Stimulated activated naive CD8-positive, alpha-beta T cell treated with anti-CD3 and anti-CD28 coated beads, Interleukin-15, Interleukin-2, amounts not matched to agents 100 ng/mL and 50 ng/mL, for 24 hours (primary cell): ENCODE measurements around the gene RGS12.
A peak's percentile ranks its signal among the peaks of the same experiment; 100 is the strongest.
"Not testable (repeated sequence)": the region's sequence is repeated elsewhere in the genome, so short reads cannot be mapped to it uniquely, and the experiment has no call there.

ENCODE experiments used
- H3K27ac Mint-ChIP-seq: one replicate; pipeline ENCODE4 v1.8.0; 2021; ENCODE audit warnings: mild to moderate bottlenecking, mixed read lengths
- H3K27me3 Mint-ChIP-seq: one replicate; pipeline ENCODE4 v1.8.0; 2021; ENCODE audit warnings: mixed read lengths
- H3K36me3 Mint-ChIP-seq: one replicate; pipeline ENCODE4 v1.8.0; 2021; ENCODE audit warnings: low read depth, mixed read lengths
- H3K4me1 Mint-ChIP-seq: one replicate; pipeline ENCODE4 v1.8.0; 2021; ENCODE audit warnings: low read depth, mixed read lengths
- H3K4me3 Mint-ChIP-seq: one replicate; pipeline ENCODE4 v1.8.0; 2021; ENCODE audit warnings: mild to moderate bottlenecking, mixed read lengths
- H3K9me3 Mint-ChIP-seq: one replicate; pipeline ENCODE4 v1.8.0; 2021; ENCODE audit warnings: mixed read lengths

The RGS12 gene

DNA sequence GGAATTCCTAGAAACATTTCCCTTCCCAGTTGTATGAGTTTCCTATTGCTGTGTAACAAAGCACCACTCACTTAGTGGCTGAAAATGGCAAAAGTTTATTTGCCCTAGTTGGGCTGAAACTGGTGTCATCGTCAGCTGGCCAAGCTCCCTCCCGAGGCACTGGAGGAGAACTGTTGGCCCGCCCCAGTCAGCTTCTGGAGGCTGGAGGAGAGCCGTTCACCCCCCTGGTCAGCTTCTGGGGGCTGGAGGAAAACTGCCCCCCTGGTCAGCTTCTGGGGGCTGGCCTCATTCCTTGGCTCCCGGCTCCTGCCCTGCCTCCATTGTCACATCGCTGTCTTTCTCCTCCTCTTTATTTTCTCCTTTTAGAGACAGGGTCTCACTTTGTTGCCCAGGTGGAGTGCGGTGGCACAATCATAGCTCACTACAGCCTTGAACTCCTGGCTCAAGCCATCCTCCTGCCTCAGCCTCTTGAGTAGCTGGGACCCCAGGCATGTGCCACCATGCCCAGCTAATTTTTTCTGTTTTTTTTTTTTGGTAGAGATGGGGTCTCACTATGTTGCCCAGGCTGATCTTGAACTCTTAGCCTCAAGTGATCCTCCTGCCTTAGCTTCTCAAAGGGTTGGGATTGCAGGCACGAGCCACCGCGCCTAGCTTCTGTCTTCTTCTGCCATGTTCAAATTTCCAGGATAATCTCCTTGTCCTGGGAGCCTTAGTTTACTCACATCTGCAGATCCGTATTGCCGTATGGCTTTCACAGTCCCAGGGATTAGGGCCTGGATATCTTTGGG, 3.2 kb downstream of the RGS12 start:
- Mint-ChIP-seq H3K36me3 (no peaks in the 10 kb centered on the region), H3K27me3 (peaks cover 21% of the 10 kb centered on the region), H3K4me3 (no peak overlapping the region), H3K9me3 (no peaks in the 10 kb centered on the region), H3K27ac (no peak overlapping the region), H3K4me1 (peaks cover 14% of the 10 kb centered on the region)

GRCh38 chr4:3296651-3297050, 3.8 kb downstream of the RGS12 start:
- Mint-ChIP-seq H3K36me3 (no peaks in the 10 kb centered on the region), H3K27me3 (peaks cover 19% of the 10 kb centered on the region), H3K27ac (no peak overlapping the region), H3K4me1 (peaks cover 16% of the 10 kb centered on the region), H3K4me3 (no peak overlapping the region), H3K9me3 (no peaks in the 10 kb centered on the region)

- Mint-ChIP-seq H3K27me3 (peaks cover 16% of the 10 kb centered on the region), H3K4me1 (peaks cover 18% of the 10 kb centered on the region)
Measured at GRCh38 chr4:3297066-3297859, 4.4 kb downstream of the RGS12 start.

GRCh38 chr4:3299122-3299975, 6.5 kb downstream of the RGS12 start:
- H3K27ac Mint-ChIP-seq = no peak overlapping the region
- H3K36me3 Mint-ChIP-seq = no peaks in the 10 kb centered on the region
- H3K9me3 Mint-ChIP-seq = no peaks in the 10 kb centered on the region
- no peak overlapping the region for H3K4me3 Mint-ChIP-seq
- H3K4me1 Mint-ChIP-seq = peaks cover 34% of the 10 kb centered on the region
- H3K27me3 Mint-ChIP-seq = peaks cover 23% of the 10 kb centered on the region

More at GRCh38 chr4:3297066-3297859, 4.4 kb downstream of the RGS12 start:
- no peak overlapping the region for H3K4me3 Mint-ChIP-seq
- no peak overlapping the region for H3K27ac Mint-ChIP-seq
- H3K36me3 Mint-ChIP-seq = no peaks in the 10 kb centered on the region
- no peaks in the 10 kb centered on the region for H3K9me3 Mint-ChIP-seq

DNA sequence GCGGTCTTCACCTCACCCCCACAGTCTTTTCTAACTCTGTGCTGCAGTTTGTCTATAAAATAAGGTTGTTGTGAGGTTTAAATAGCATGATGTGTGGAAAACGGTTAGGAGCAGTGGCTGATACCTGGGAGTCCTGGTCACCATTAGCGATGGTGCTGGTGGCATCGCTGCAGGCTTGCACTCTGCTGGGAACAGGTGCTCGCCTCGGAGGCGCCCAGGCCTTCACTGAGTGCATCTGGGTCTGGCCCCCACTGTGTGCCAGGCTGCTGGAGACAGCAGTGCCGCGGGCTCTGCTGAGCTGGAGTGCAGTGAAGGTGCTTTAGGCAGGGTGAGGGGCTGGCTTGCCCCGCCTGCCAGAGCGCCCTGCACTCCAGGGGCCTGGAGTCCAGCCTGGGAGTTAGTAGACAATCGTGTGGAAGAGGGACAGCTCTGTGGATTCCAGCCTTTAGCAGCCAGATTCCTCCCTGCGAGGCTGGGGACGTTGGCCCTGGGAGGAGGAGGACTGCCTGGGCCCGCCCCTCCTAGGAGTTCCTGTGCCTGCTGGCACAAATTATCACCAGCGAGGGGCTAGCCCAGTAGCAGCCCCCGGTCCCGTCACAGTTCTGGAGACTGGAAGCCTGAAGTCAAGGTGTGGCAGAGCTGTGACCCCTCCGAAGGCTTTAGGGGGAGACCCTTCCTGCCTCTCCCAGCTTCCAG, 7.3 kb downstream of the RGS12 start:
- H3K4me1 Mint-ChIP-seq = peaks cover 42% of the 10 kb centered on the region
- no peak overlapping the region for H3K27ac Mint-ChIP-seq
- no peak overlapping the region for H3K4me3 Mint-ChIP-seq
- H3K9me3 Mint-ChIP-seq = no peaks in the 10 kb centered on the region
- H3K27me3 Mint-ChIP-seq = peaks cover 23% of the 10 kb centered on the region
- no peaks in the 10 kb centered on the region for H3K36me3 Mint-ChIP-seq

- not testable (repeated sequence) for H3K9me3 Mint-ChIP-seq, H3K36me3 Mint-ChIP-seq, H3K27ac Mint-ChIP-seq, H3K4me3 Mint-ChIP-seq
- Mint-ChIP-seq H3K4me1 (peaks cover 50% of the 10 kb centered on the region), H3K27me3 (peaks cover 21% of the 10 kb centered on the region)
Measured at GRCh38 chr4:3300882-3301281, 8.1 kb downstream of the RGS12 start.

DNA sequence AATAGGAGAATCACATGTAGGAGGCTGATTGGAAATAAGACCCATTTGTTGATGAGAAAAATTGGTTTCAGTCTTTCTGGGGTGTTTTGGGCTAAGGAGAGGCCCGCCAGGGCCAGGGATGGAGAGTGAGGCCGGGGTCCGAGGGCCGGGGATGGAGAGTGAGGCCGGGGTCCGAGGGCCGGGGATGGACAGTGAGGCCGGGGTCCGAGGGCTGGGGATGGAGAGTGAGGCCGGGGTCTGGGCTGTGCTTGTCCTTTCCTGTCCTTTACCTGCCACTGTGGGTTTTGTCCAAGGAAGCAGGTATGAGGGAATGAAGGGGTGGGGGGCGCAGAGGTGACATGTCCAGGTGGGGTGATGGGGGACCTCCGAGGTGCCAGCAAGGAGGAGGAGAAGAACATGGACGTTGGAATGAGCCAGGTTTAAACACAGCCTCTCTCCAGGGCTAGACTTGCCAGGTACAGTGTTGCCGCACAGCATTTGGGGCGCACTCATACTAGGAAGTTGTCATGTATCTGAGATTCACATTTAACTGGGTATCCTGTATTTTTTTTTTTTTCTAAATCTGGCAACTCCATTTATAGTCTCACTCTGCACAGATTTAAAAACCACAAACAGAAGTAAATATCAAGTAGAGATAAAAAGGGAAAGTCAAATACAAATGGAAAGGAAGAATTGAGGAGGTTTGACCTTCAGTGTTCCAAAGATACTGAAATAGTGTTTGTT, 8.8 kb downstream of the RGS12 start:
- Mint-ChIP-seq H3K27me3 (peaks cover 15% of the 10 kb centered on the region), H3K27ac (peak overlapping the region; percentile 32), H3K4me1 (peaks cover 53% of the 10 kb centered on the region), H3K9me3 (no peaks in the 10 kb centered on the region), H3K36me3 (no peaks in the 10 kb centered on the region), H3K4me3 (peak overlapping the region; percentile 79)

DNA sequence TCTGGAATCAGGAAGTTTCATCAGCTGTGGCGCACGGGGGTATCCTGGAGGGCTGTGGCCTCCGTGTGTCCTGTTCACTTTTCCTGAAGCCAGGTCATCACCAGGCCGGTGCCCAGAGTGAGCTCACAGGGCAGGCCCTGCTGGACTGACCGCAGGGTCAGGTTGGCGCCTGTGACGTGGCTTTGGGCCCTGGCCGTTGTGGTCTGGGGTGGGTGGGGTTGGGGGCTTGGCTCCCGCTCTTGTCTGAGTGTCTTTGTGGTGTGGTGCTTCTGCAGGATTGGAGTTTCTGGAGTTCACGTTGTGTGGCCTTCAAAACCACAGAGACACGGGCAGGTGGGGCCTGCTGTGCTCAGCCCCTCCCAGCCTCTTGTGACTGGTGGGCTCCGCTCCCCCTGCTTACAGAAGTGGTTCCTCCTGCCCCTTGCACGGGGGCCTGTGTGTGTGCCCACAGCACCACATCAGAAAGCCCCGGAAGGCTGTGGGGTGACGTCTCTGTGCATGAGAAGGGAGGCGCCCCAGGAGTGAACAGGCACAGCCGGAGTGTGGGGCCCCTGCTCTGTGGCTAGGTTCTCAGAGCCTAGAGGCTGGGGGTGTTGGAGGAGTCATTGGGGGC, 9.5 kb downstream of the RGS12 start:
- Mint-ChIP-seq H3K36me3 (no peaks in the 10 kb centered on the region), H3K4me1 (peaks cover 53% of the 10 kb centered on the region), H3K27ac (peak overlapping the region; percentile 75), H3K9me3 (no peaks in the 10 kb centered on the region), H3K27me3 (peaks cover 12% of the 10 kb centered on the region), H3K4me3 (peak overlapping the region; percentile 79)

DNA sequence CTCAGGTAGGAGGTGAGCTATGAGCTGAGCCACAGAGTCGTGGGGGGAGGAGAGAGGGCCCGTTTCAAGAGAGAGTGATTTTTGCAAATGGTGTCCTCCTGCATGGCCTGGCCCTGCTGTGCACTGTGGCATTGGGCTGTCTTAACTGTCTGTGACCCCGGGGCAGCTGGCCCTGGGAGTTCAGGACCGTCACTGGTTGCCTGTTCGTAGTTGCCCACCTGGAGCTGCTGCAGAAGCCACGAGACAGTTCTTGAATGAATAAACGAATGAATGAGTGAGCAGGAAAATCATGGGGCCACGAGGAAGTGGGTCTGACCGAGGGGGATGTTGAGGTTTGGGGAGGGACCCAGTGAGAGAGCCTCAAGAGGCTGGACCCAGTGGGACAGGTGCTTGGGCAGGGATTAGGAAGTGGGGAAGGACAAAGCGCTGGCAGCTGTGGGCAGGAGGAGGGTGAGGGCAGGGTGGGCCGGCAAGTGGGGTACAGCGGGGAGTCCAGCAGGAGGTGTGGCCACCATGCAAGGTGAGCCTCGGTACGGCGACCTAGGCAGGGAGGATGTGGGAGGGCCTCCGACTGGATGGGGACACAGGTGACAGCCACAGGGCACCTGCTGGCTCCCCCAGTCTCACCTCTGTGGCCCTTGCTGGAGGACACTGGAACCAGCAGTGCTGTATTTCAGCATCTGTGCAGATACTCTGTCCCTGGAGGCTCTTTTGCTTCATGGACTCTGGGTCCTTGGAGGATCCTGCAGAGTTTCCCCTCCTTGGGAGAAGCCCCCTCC, 10.2 kb downstream of the RGS12 start:
- H3K27me3 Mint-ChIP-seq = peaks cover 12% of the 10 kb centered on the region

GRCh38 chr4:3303565-3303824, 10.7 kb downstream of the RGS12 start:
- H3K27me3 Mint-ChIP-seq = peaks cover 12% of the 10 kb centered on the region
- H3K36me3 Mint-ChIP-seq = no peaks in the 10 kb centered on the region
- H3K4me3 Mint-ChIP-seq = no peak overlapping the region
- H3K9me3 Mint-ChIP-seq = no peaks in the 10 kb centered on the region
- H3K4me1 Mint-ChIP-seq = peaks cover 53% of the 10 kb centered on the region
- no peak overlapping the region for H3K27ac Mint-ChIP-seq

More for the DNA sequence above, 10.2 kb downstream of the RGS12 start:
- peaks cover 53% of the 10 kb centered on the region for H3K4me1 Mint-ChIP-seq
- H3K36me3 Mint-ChIP-seq = no peaks in the 10 kb centered on the region
- H3K4me3 Mint-ChIP-seq = peak overlapping the region; percentile 79
- peak overlapping the region; percentile 75 for H3K27ac Mint-ChIP-seq
- H3K9me3 Mint-ChIP-seq = no peaks in the 10 kb centered on the region

DNA sequence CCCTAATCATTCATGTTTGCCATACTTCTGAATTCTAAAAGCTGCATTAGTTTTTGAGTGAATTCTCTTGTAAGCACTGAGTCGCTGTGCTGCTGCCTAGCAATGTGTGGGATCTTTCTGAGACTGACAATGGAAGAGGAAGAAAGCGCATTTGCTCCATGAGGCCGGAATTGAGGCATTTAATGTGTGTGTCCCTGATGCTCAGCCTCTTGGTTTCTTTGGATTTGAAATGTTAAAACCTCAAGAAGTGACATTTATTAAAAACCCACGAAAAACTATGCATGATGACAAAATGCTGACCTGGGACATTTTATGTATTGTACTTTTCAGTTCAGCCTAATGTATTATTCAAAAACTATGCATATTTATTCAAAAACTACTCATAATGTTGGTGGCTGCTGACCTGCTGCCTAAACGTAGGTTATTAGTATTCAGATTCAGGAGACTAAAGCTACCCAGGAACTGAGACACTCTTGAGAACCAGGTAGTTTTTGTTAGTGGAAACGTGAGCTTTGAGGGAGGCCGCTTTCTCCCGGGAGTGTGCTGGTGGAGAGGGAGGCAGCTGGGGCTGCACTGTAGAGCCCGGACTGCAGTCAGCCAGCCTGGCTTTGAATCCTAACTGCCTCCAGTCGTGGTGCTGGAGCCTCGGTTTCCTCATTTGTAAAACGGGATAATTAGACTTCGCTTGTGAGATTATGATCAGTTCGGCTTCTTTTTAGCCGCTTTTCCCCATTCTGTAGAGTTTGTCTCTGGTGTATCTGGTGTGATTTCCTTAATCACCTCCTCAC, 11.3 kb downstream of the RGS12 start:
- Mint-ChIP-seq H3K4me3 (no peak overlapping the region), H3K36me3 (no peaks in the 10 kb centered on the region), H3K9me3 (no peaks in the 10 kb centered on the region), H3K4me1 (peaks cover 53% of the 10 kb centered on the region), H3K27me3 (peaks cover 8% of the 10 kb centered on the region), H3K27ac (no peak overlapping the region)

GRCh38 chr4:3304831-3305609, 12.2 kb downstream of the RGS12 start:
- no peaks in the 10 kb centered on the region for H3K9me3 Mint-ChIP-seq
- no peak overlapping the region for H3K4me3 Mint-ChIP-seq
- peaks cover 53% of the 10 kb centered on the region for H3K4me1 Mint-ChIP-seq

More at GRCh38 chr4:3304831-3305609, 12.2 kb downstream of the RGS12 start:
- H3K27ac Mint-ChIP-seq = peak overlapping the region; percentile 51
- H3K27me3 Mint-ChIP-seq = peaks cover 8% of the 10 kb centered on the region
- H3K36me3 Mint-ChIP-seq = no peaks in the 10 kb centered on the region
